Uterus (tissue), 2 donors: ENCODE measurements around the gene GLS2.
"Not testable (repeated sequence)": the region's sequence is repeated elsewhere in the genome, so short reads cannot be mapped to it uniquely, and the experiment has no call there.

ENCODE experiments used
- CTCF ChIP-seq, 4 experiments: fragments of 200-600 bp in 2 of 4; fragments of 450-650 bp in 2 of 4; sonication (generic) in 2 of 4; IDR thresholded peaks; one replicate each; pipeline ENCODE4 v1.5.1; 2016 to 2019; ENCODE audit warnings: antibody characterized with exemption in 4 of 4, mild to moderate bottlenecking in 2 of 4, moderate library complexity in 1 of 4
- POLR2A ChIP-seq, 2 donors: fragments of 450-650 bp; IDR thresholded peaks; one replicate each; pipeline ENCODE4 v1.6.1; 2016; ENCODE audit warnings: antibody characterized with exemption in 2 of 2, mild to moderate bottlenecking in 1 of 2, moderate library complexity in 1 of 2

- TF ChIP-seq CTCF, POLR2A (IDR thresholded peaks at IDR 0.05): not testable (repeated sequence)
Observed at GRCh38 chr12:56498126-56498902, 10.4 kb upstream of the GLS2 start.
